GM12801 (cell line): ENCODE results near the gene FKBP1B.

Source experiments
- TF ChIP-seq, protein P1 (sequence below): IDR thresholded peaks from one replicate; pipeline ENCODE4 v1.5.1; 2011; ENCODE audit warnings: control low read depth; ENCODE audit not compliant: insufficient read length; ENCODE audit errors: extremely low read depth

Gene FKBP1B

DNA sequence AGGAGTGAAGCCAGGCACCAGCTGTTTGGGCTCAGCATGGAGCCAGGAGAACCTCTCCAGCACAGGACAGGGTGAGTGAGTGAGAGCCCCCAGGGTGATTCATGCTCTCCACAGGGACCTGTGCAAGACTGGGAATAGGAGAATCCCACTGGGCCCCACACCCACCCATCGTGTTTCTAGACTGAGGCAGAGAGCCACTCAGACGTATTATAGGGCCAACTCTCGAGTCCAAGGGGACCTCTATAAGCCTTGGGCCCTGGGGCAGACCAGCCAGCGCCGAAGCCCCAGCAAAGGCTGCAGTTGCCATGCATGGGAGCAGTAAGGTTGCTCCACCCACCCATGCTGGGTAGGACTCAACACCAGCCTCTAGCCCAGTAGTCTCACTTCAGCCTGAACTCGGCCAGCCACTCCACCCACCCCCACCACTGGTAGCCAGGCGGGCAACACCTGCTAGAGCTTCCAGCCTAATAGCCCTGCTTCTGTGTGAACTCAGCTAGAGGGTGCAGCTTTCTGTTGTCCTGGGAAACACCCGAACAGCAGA lies 54.6 kb downstream of the FKBP1B start:
- TF ChIP-seq, protein P1, sequence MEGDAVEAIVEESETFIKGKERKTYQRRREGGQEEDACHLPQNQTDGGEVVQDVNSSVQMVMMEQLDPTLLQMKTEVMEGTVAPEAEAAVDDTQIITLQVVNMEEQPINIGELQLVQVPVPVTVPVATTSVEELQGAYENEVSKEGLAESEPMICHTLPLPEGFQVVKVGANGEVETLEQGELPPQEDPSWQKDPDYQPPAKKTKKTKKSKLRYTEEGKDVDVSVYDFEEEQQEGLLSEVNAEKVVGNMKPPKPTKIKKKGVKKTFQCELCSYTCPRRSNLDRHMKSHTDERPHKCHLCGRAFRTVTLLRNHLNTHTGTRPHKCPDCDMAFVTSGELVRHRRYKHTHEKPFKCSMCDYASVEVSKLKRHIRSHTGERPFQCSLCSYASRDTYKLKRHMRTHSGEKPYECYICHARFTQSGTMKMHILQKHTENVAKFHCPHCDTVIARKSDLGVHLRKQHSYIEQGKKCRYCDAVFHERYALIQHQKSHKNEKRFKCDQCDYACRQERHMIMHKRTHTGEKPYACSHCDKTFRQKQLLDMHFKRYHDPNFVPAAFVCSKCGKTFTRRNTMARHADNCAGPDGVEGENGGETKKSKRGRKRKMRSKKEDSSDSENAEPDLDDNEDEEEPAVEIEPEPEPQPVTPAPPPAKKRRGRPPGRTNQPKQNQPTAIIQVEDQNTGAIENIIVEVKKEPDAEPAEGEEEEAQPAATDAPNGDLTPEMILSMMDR: no peak

DNA sequence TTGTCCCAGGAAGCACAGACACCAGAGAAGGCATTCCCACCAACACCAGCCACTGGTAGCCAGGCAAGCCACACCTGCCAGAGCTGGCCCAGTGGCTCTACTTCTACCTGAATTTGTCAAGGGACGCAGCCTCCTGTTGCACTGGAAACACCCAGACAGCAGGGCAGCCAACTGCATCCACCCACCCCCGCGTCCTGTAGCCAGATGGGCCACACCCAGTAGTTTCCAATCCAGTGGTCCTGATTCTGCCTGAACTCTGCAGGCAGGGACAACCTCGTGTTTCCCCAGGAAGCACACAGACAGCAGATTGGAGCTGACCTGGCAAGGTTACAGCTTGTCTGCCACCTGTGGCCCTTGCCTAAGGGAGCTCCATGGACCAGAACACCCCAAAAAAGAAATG lies 55.4 kb downstream of the FKBP1B start:
- TF ChIP-seq, protein P1: no peak

DNA sequence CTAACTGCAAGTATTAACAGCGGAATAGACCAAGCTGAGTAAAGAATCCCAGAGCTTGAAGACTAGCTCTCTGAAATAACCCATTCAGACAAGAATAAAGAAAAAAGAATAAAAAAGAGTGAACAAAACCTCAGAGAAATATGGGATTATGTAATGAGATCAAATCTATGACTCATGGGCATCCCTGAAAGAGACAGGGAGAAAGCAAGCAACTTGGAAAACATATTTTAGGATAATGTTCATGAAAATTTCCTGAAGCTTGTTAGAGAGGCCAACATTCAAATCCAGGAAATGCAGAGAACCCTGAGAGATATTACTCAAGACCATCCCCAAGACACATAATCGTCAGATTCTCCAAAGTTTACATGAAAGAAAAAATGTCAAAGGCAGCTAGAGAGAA lies 56.3 kb downstream of the FKBP1B start:
- TF ChIP-seq, protein P1: no peak

DNA sequence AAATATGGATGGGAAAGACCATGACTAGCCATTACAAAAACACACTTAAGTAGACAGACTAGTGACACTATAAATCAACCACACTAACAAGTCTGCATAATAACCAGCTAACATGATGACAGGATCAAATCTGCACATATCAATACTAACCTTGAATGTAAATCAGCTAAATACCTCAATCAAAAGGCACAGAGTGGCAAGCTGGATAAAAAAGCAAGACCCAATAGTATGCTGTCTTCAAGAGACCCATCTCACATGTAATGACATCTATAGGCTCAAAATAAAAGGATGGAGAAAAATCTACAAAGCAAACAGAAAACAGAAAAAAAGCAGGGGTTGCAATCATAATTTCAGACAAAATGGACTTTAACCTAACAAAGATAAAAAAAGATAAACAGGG lies 57.2 kb downstream of the FKBP1B start:
- TF ChIP-seq, protein P1: no peak

DNA sequence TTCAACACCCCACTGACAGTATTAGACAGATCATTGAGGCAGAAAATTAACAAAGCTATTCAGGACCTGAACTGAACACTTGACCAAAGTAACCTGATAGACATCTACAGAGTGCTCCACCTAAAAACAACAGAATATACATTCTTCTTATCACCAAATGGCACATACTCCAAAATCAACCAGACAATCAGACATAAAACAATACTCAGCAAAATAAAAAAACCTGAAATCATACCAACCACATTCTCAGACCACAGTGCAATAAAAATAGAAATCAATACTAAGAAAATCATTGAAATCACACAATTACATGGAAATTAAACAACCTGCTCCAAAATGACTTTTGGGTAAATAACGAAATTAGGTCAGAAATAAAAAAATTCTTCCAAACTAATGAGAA lies 57.8 kb downstream of the FKBP1B start:
- TF ChIP-seq, protein P1: no peak

DNA sequence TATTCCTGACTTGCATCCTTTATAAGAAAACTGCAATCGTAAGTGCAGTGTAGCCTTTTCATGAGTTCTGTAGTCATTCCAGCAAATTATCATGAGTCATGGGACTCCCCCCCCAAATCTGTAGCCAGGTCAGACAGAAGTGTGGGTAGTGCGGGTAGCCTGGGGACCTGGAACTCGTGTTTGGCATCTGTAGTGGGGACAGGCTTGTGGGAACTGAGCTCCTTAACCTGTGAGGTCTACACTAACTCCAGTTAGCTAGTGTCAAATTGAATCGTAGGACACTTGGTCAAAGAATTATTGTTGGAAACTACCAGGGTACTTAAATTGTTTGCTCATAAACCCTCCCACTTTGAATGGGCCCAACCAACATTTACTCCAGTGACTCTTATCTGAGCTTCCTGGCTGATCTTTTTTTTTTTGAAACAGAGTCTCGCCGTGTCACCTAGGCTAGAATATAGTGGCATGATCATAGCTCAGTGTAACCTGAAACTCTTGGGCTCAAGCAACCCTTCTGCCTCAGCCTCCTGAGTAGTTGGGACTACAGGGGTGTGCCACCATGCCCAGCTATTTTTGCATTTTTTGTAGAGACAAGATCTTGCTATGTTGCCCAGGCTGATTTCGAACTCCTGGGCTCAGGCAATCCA lies 61.2 kb downstream of the FKBP1B start:
- TF ChIP-seq, protein P1: no peak

DNA sequence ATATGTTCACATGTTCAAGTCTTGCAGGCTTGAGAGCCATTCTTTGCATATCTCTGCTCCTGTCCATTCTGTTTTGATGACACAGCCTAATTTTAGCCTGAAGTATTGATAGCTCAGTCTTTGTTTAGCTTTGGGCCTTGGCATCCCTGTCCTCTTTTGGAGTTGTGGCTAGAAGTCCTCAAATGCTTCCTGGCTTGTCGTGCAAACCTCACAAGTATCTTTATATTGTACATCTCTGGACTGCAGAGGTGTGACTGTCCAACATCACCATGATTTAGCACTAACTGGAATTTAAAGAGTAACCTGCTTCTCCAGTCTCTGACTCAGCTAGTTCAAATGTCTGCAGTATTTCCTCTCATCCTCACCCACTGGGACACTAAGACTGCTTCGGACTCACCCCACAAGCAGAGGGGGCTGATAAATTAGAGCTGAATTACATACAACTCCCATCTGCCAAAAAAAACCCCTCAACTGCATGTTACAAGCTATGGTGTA lies 61.9 kb downstream of the FKBP1B start:
- TF ChIP-seq, protein P1: no peak
